GM20431 (cell line): ENCODE data around the gene FAN1.
"Not testable (repeated sequence)": the region's sequence is repeated elsewhere in the genome, so short reads cannot be mapped to it uniquely, and the experiment has no call there.

Experiments used
- in situ Hi-C: fragments of 300-500 bp; cut with MseI, MboI; formaldehyde crosslinking; loops from one replicate; pipeline ENCODE4 v1.15.0; 2020; ENCODE audit warnings: low sequenced_read_pairs; ENCODE audit not compliant: unreplicated experiment

FAN1 gene

GRCh38 chr15:30903497-30904187 is at the start of gene FAN1:
Gene FAN1 (plus strand): TSS chr15:30903915. CDS start chr15:30904664, 749 bp downstream.
- in situ Hi-C loops, result no loop called here

- in situ Hi-C loops, result no loop called here
Observed at GRCh38 chr15:30859091-30859874, 44.4 kb upstream of the FAN1 start.

GRCh38 chr15:30865257-30865656 is 38.5 kb upstream of the FAN1 start:
- in situ Hi-C loops, result no loop called here

- in situ Hi-C loops, result no loop called here
Observed at GRCh38 chr15:30870681-30871080, 33.0 kb upstream of the FAN1 start.

- in situ Hi-C loops, result no loop called here
Observed at GRCh38 chr15:30872341-30872748, 31.4 kb upstream of the FAN1 start.

- in situ Hi-C loops, result no loop called here
Observed at GRCh38 chr15:30877070-30877469, 26.6 kb upstream of the FAN1 start.

GRCh38 chr15:30878515-30878914 is 25.2 kb upstream of the FAN1 start:
- in situ Hi-C loops, result no loop called here

- in situ Hi-C loops, result no loop called here
Observed at GRCh38 chr15:30882849-30883433, 20.8 kb upstream of the FAN1 start.

- in situ Hi-C loops, result not testable (repeated sequence)
Observed at GRCh38 chr15:30883666-30884065, 20.0 kb upstream of the FAN1 start.

GRCh38 chr15:30885814-30886213 is 17.9 kb upstream of the FAN1 start:
- in situ Hi-C loops, result no loop called here

GRCh38 chr15:30889196-30889595 is 14.5 kb upstream of the FAN1 start:
- in situ Hi-C loops, result no loop called here

GRCh38 chr15:30895461-30896210 is 8.1 kb upstream of the FAN1 start:
- in situ Hi-C loops, result loop anchor here (10.0 kb wide), 1 partner anchor 219 kb away; no protein-coding TSS in a partner anchor

- in situ Hi-C loops, result loop anchor here (10.0 kb wide), 1 partner anchor 219 kb away; no protein-coding TSS in a partner anchor
Observed at GRCh38 chr15:30896211-30896606, 7.5 kb upstream of the FAN1 start.

- in situ Hi-C loops, result no loop called here
Observed at GRCh38 chr15:30901889-30902288, 1.8 kb upstream of the FAN1 start.

GRCh38 chr15:30904812-30905211 is 1.1 kb downstream of the FAN1 start:
- in situ Hi-C loops, result no loop called here

- in situ Hi-C loops, result no loop called here
Observed at GRCh38 chr15:30905821-30906220, 2.1 kb downstream of the FAN1 start.

GRCh38 chr15:30906366-30906765 is 2.7 kb downstream of the FAN1 start:
- in situ Hi-C loops, result no loop called here

- in situ Hi-C loops, result no loop called here
Observed at GRCh38 chr15:30913761-30914160, 10.0 kb downstream of the FAN1 start.

- in situ Hi-C loops, result no loop called here
Observed at GRCh38 chr15:30917013-30917412, 13.3 kb downstream of the FAN1 start.

- in situ Hi-C loops, result no loop called here
Observed at GRCh38 chr15:30917675-30918074, 14.0 kb downstream of the FAN1 start.
